ENCODE results near the gene ST7L.

- TF ChIP-seq, protein P1, sequence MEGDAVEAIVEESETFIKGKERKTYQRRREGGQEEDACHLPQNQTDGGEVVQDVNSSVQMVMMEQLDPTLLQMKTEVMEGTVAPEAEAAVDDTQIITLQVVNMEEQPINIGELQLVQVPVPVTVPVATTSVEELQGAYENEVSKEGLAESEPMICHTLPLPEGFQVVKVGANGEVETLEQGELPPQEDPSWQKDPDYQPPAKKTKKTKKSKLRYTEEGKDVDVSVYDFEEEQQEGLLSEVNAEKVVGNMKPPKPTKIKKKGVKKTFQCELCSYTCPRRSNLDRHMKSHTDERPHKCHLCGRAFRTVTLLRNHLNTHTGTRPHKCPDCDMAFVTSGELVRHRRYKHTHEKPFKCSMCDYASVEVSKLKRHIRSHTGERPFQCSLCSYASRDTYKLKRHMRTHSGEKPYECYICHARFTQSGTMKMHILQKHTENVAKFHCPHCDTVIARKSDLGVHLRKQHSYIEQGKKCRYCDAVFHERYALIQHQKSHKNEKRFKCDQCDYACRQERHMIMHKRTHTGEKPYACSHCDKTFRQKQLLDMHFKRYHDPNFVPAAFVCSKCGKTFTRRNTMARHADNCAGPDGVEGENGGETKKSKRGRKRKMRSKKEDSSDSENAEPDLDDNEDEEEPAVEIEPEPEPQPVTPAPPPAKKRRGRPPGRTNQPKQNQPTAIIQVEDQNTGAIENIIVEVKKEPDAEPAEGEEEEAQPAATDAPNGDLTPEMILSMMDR (IDR thresholded peaks at IDR 0.05), result no peak
- TF ChIP-seq POLR2A (IDR thresholded peaks at IDR 0.05), result no peak
Measured at GRCh38 chr1:112540226-112540794, 78.6 kb downstream of the ST7L start.
